NB4 (cell line): ENCODE results near the gene KLHDC10.

Experiments used
- POLR2A ChIP-seq: IDR thresholded peaks from 2 replicates; pipeline ENCODE4 v1.6.1; 2011; ENCODE audit warnings: mild to moderate bottlenecking; ENCODE audit not compliant: insufficient read length; ENCODE audit errors: extremely low read depth
- TF ChIP-seq, protein P1 (sequence below): IDR thresholded peaks from one replicate; pipeline ENCODE4 v1.5.1; 2012; ENCODE audit warnings: low read depth, low read length

DNA sequence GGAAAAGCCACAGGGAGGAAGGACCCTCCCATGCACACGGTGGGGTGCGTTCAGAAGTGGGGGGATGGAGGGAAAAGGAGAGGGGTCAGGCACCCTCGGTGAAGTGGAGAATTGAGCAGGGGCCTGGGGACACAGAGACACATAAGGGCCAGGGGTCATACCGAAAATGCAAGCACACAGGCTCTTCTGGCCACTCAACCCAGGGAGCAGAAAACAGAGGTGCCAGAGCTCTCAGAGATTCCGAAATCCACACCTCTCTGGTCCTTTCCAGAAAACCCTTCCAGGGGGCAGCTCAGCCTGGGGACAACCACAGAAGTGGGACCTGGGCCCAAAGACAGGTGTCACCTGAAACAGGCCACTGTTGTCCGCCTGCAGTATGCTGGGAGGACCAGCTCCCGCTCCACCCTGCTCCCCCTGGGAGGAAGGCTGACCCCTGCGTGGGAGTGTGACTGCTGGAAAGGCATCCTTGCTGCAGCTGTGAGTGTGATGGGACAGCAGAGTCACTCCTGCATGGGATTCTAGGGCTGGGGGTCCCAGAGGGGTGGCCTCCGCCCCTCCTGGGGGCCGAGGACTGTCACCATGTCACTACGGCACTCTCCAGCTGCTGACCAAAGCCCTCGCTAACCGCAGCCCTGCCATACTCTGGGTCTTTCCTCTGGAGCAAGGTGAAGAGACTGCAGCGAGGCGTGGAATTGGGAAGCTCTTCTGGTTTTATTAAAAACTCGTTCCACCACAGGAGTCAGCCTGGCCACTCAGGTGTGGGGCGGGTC lies 71.7 kb downstream of the KLHDC10 start:
- TF ChIP-seq, protein P1, sequence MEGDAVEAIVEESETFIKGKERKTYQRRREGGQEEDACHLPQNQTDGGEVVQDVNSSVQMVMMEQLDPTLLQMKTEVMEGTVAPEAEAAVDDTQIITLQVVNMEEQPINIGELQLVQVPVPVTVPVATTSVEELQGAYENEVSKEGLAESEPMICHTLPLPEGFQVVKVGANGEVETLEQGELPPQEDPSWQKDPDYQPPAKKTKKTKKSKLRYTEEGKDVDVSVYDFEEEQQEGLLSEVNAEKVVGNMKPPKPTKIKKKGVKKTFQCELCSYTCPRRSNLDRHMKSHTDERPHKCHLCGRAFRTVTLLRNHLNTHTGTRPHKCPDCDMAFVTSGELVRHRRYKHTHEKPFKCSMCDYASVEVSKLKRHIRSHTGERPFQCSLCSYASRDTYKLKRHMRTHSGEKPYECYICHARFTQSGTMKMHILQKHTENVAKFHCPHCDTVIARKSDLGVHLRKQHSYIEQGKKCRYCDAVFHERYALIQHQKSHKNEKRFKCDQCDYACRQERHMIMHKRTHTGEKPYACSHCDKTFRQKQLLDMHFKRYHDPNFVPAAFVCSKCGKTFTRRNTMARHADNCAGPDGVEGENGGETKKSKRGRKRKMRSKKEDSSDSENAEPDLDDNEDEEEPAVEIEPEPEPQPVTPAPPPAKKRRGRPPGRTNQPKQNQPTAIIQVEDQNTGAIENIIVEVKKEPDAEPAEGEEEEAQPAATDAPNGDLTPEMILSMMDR = no peak
- no peak for TF ChIP-seq POLR2A
